IMR-90 (cell line): ENCODE measurements around the gene TAGLN3. TPM values are rescaled to one million over a fixed set of nuclear protein-coding genes. Genes with fewer than 3 reads are reported as not detected.

Source experiments
- ATAC-seq: fragments of 200-7000 bp; cut with Tn5 transposase; 2 replicates; pipeline ENCODE4 v1.9.1; 2020; ENCODE audit warnings: low read depth, mild to moderate bottlenecking, moderate library complexity
- BruUV-seq: library from RNA; stranded (reverse); fragments of 400-500 nt; replicated peaks from 2 replicates; lab custom pipeline; 2021; lab: Mats Ljungman, UMichigan
- CTCF ChIA-PET: fragments of 300-600 bp; formaldehyde crosslinking; extraction: SDS; loops from one replicate; lab custom pipeline; 2021; ENCODE audit warnings: antibody characterized with exemption; lab: Yijun Ruan, JAX
- POLR2A ChIA-PET: fragments of 300-600 bp; sonication (Branson Sonifier 250); formaldehyde crosslinking; loops from one replicate; lab custom pipeline; 2022; ENCODE audit warnings: antibody characterized with exemption; ENCODE audit not compliant: unreplicated experiment; lab: Charles Lee
- DNase-seq: peaks from one replicate; pipeline ENCODE4 v3.0.0; 2013
- H2AFZ ChIP-seq: replicated peaks from 2 replicates; pipeline ENCODE3; 2013; ENCODE audit warnings: low read length, mild to moderate bottlenecking; ENCODE audit not compliant: poor library complexity
- H2AK5ac ChIP-seq: 2 replicates; pipeline ENCODE4 v1.6.1; 2013; ENCODE audit warnings: low read depth, low read length, inconsistent platforms
- H2AK9ac ChIP-seq: replicated peaks from 2 replicates; pipeline ENCODE3; 2013; ENCODE audit warnings: mild to moderate bottlenecking, low read depth, low read length, moderate library complexity; ENCODE audit not compliant: poor library complexity
- H2BK120ac ChIP-seq: 2 replicates; pipeline ENCODE4 v1.6.1; 2013; ENCODE audit warnings: low read depth, low read length, inconsistent platforms
- H2BK15ac ChIP-seq: 3 replicates; pipeline ENCODE4 v1.6.1; 2013; ENCODE audit warnings: low read depth, low read length, inconsistent platforms
- H2BK20ac ChIP-seq: 2 replicates; pipeline ENCODE4 v1.6.1; 2013; ENCODE audit warnings: low read depth, mild to moderate bottlenecking, inconsistent platforms, low read length, moderate library complexity
- H2BK5ac ChIP-seq: 2 replicates; pipeline ENCODE4 v1.6.1; 2013; ENCODE audit warnings: mild to moderate bottlenecking, low read depth, low read length, inconsistent platforms; ENCODE audit not compliant: poor library complexity, severe bottlenecking
- H3K14ac ChIP-seq: replicated peaks from 2 replicates; pipeline ENCODE4 v1.6.1; 2013; ENCODE audit warnings: low read depth, low read length, inconsistent platforms
- H3K18ac ChIP-seq: 2 replicates; pipeline ENCODE4 v1.6.1; 2013; ENCODE audit warnings: low read depth, low read length, control low read depth
- H3K23ac ChIP-seq: 2 replicates; pipeline ENCODE4 v1.6.1; 2013; ENCODE audit warnings: low read depth, low read length, inconsistent platforms
- H3K27ac ChIP-seq: 2 replicates; pipeline ENCODE4 v1.5.1; 2013; ENCODE audit warnings: mild to moderate bottlenecking, control low read depth, low read length; ENCODE audit not compliant: insufficient read depth
- H3K27me3 ChIP-seq: 2 replicates; pipeline ENCODE4 v1.6.1; 2013; ENCODE audit warnings: low read length; ENCODE audit not compliant: control insufficient read depth, insufficient read depth
- H3K36me3 ChIP-seq: 2 replicates; pipeline ENCODE4 v1.6.1; 2013; ENCODE audit warnings: low read length, mixed read lengths; ENCODE audit not compliant: control insufficient read depth, insufficient read depth
- H3K4ac ChIP-seq: 2 replicates; pipeline ENCODE4 v1.6.1; 2013; ENCODE audit warnings: low read depth, low read length, inconsistent platforms
- H3K4me1 ChIP-seq: 2 replicates; pipeline ENCODE4 v1.6.1; 2013; ENCODE audit warnings: low read length, mixed read lengths; ENCODE audit not compliant: control insufficient read depth, insufficient read depth
- H3K4me2 ChIP-seq: 2 replicates; pipeline ENCODE4 v1.6.1; 2013; ENCODE audit warnings: low read depth, mild to moderate bottlenecking, control low read depth, low read length, moderate library complexity
- H3K4me3 ChIP-seq: 2 replicates; pipeline ENCODE4 v1.5.1; 2013; ENCODE audit warnings: low read depth, mild to moderate bottlenecking, control low read depth, low read length, moderate library complexity; ENCODE audit not compliant: insufficient read depth
- H3K56ac ChIP-seq: 2 replicates; pipeline ENCODE4 v1.6.1; 2013; ENCODE audit warnings: low read length, inconsistent platforms; ENCODE audit not compliant: insufficient read depth; ENCODE audit errors: extremely low read depth
- H3K79me1 ChIP-seq, 2 experiments: 2 replicates each; pipeline ENCODE4 v1.6.1; 2013; ENCODE audit warnings: low read length in 2 of 2, inconsistent platforms in 1 of 2, low read depth in 1 of 2
- H3K9ac ChIP-seq: 2 replicates; pipeline ENCODE4 v1.6.1; 2013; ENCODE audit warnings: low read depth, low read length, control low read depth
- H3K9me1 ChIP-seq: 2 replicates; pipeline ENCODE4 v1.6.1; 2013; ENCODE audit warnings: low read length, inconsistent platforms; ENCODE audit not compliant: insufficient read depth
- H3K9me3 ChIP-seq: 2 replicates; pipeline ENCODE4 v1.6.1; 2013; ENCODE audit warnings: low read length; ENCODE audit not compliant: control insufficient read depth, insufficient read depth
- H4K20me1 ChIP-seq: 2 replicates; pipeline ENCODE4 v1.6.1; 2013; ENCODE audit warnings: low read length, inconsistent platforms; ENCODE audit not compliant: insufficient read depth
- H4K5ac ChIP-seq: 2 replicates; pipeline ENCODE4 v1.6.1; 2013; ENCODE audit warnings: mild to moderate bottlenecking, low read depth, low read length, control low read depth
- H4K8ac ChIP-seq, 2 experiments: 2 replicates each; pipeline ENCODE4 v1.6.1; 2013; ENCODE audit warnings: low read depth in 2 of 2, low read length in 2 of 2, control low read depth in 1 of 2, inconsistent platforms in 1 of 2
- H4K91ac ChIP-seq: 2 replicates; pipeline ENCODE4 v1.6.1; 2013; ENCODE audit warnings: low read depth, low read length, inconsistent platforms; ENCODE audit not compliant: insufficient read depth
- BHLHE40 ChIP-seq: fragments of 150-350 bp; IDR thresholded peaks from 2 replicates; pipeline ENCODE4 v1.6.1; 2016; ENCODE audit warnings: mild to moderate bottlenecking, low read depth, low read length
- CEBPB ChIP-seq: IDR thresholded peaks from 2 replicates; pipeline ENCODE4 v1.6.1; 2012; ENCODE audit warnings: low read depth, low read length, improper control_type of control experiment
- ELK1 ChIP-seq: fragments of 150-350 bp; IDR thresholded peaks from 2 replicates; pipeline ENCODE4 v1.6.1; 2016; ENCODE audit warnings: low read depth, mild to moderate bottlenecking, low read length, moderate library complexity, borderline replicate concordance
- FOS ChIP-seq: fragments of 150-350 bp; IDR thresholded peaks from 2 replicates; pipeline ENCODE4 v1.6.1; 2016; ENCODE audit warnings: low read depth, low read length
- MAFK ChIP-seq: IDR thresholded peaks from 2 replicates; pipeline ENCODE4 v1.6.1; 2012; ENCODE audit warnings: low read depth, low read length, improper control_type of control experiment
- MAZ ChIP-seq: IDR thresholded peaks from 2 replicates; pipeline ENCODE4 v1.6.1; 2012; ENCODE audit warnings: low read depth, mild to moderate bottlenecking, low read length, improper control_type of control experiment, moderate library complexity, borderline replicate concordance
- MXI1 ChIP-seq: IDR thresholded peaks from 2 replicates; pipeline ENCODE4 v1.6.1; 2012; ENCODE audit warnings: low read depth, mild to moderate bottlenecking, low read length, moderate library complexity, borderline replicate concordance
- NFE2L2 ChIP-seq: fragments of 150-350 bp; IDR thresholded peaks from 2 replicates; pipeline ENCODE4 v1.6.1; 2016; ENCODE audit warnings: low read depth, mild to moderate bottlenecking, low read length
- POLR2A ChIP-seq: IDR thresholded peaks from 2 replicates; pipeline ENCODE4 v1.6.1; 2012; ENCODE audit warnings: mild to moderate bottlenecking, low read depth, low read length
- RAD21 ChIP-seq: IDR thresholded peaks from 2 replicates; pipeline ENCODE4 v1.6.1; 2012; ENCODE audit warnings: low read length, improper control_type of control experiment
- RCOR1 ChIP-seq: IDR thresholded peaks from 2 replicates; pipeline ENCODE4 v1.6.1; 2012; ENCODE audit warnings: mild to moderate bottlenecking, low read length, improper control_type of control experiment; ENCODE audit not compliant: insufficient replicate concordance
- RFX5 ChIP-seq: IDR thresholded peaks from 2 replicates; pipeline ENCODE4 v1.8.0; 2012; ENCODE audit warnings: low read depth, mild to moderate bottlenecking, low read length, moderate library complexity
- SMC3 ChIP-seq: fragments of 150-350 bp; IDR thresholded peaks from 2 replicates; pipeline ENCODE4 v1.6.1; 2016; ENCODE audit warnings: low read depth, mild to moderate bottlenecking, antibody characterized with exemption, low read length, moderate library complexity
- USF2 ChIP-seq: fragments of 150-350 bp; IDR thresholded peaks from 2 replicates; pipeline ENCODE4 v1.6.1; 2017; ENCODE audit warnings: mild to moderate bottlenecking, antibody characterized with exemption, low read length, low read depth
- WGBS, 2 experiments: methylation state at CpG; one replicate each; pipeline versions ENCODE4 v1.1.5 to v1.1.7; 2013; ENCODE audit warnings: missing lambda C conversion rate in 2 of 2; ENCODE audit not compliant: insufficient read length in 1 of 2; ENCODE audit errors: extremely low coverage in 2 of 2; 5-methylcytosine and 5-hydroxymethylcytosine counted together
- dilution Hi-C: fragments of 300-500 bp; cut with HindIII; formaldehyde crosslinking; loops from one replicate; pipeline ENCODE4 v1.14.3; 2018; ENCODE audit warnings: low sequenced_read_pairs; ENCODE audit not compliant: unreplicated experiment
- in situ Hi-C: fragments of 300-500 bp; cut with MboI; formaldehyde crosslinking; loops from 3 replicates; pipeline ENCODE4 v1.14.3; 2019; ENCODE audit warnings: low sequenced_read_pairs, inconsistent platforms, mixed read lengths
- intact Hi-C: fragments of 100-400 bp; cut with micrococcal nuclease; formaldehyde crosslinking; loops from 2 replicates; pipeline ENCODE4 v1.10.0; 2022
- polyA plus RNA-seq, 3 experiments: library from polyadenylated mRNA; depleted of rRNA; stranded (reverse); fragments of >200 nt; gene quantifications; 2 replicates each; pipeline ENCODE4 v1.2.3, GENCODE V29; 2012; ENCODE audit warnings: low replicate concordance in 1 of 3
- total RNA-seq: library from RNA; depleted of rRNA; stranded (reverse); fragments of >200 nt; gene quantifications from 2 replicates; pipeline ENCODE4 v1.2.3, GENCODE V29; 2012
- TF ChIP-seq, protein P1 (sequence below): conservative IDR thresholded peaks from 2 replicates; pipeline ENCODE4 v1.5.1; 2012; ENCODE audit warnings: mild to moderate bottlenecking, low read depth, low read length, improper control_type of control experiment

Gene TAGLN3
- total and polyA plus RNA-seq, 2 of the 4 experiments (the other 2 are of a cell fraction) = 3.2 to 7.7 TPM

DNA sequence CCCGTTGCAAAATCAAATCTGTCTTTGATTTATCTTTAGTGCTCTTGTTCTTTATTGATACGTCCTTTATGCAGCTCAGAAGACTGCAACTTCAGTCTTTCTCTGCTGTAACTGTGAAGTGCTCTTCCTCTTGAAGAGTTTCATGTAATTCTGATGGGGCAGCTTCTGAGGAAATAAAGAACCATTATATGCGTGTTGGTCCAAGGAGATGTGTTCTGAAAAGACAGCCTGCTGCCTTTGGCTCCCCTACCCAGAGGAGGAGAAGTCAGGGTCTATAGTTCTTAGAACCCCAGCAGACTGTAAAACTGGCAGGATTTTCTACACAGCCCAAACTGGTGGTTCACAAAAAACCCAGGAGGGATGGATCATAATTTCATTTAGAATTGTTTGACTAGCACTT, 42.3 kb upstream of the TAGLN3 start:
- Histone ChIP-seq H4K20me1 (no peaks in the 10 kb centered on the region), H3K23ac (no peak overlapping the region), H4K5ac (no peak overlapping the region), H2AFZ (no peak overlapping the region), H2BK15ac (no peak overlapping the region), H3K4me3 (no peak overlapping the region), H4K8ac (no peak overlapping the region), H2AK5ac (no peak overlapping the region), H2BK5ac (no peak overlapping the region), H4K91ac (no peak overlapping the region), H3K36me3 (peaks cover 12% of the 10 kb centered on the region), H3K9me1 (peaks cover 5% of the 10 kb centered on the region; the same call in 1 of the 2 replicates), H3K4me2 (no peak overlapping the region), H3K27ac (no peak overlapping the region), H3K79me1 (no peaks in the 10 kb centered on the region), H2BK120ac (no peak overlapping the region), H3K18ac (no peak overlapping the region), H3K56ac (no peak overlapping the region), H3K14ac (no peak overlapping the region), H3K4ac (no peak overlapping the region), H2AK9ac (no peak overlapping the region), H3K4me1 (no peaks in the 10 kb centered on the region), H3K9me3 (no peaks in the 10 kb centered on the region), H3K27me3 (no peaks in the 10 kb centered on the region), H2BK20ac (no peak overlapping the region), H3K9ac (no peak overlapping the region)
- dilution Hi-C loops = loop anchor here (25.0 kb wide), 1 partner anchor 244 kb away; no protein-coding TSS in a partner anchor
- CTCF ChIA-PET = no interaction called here
- no peak for ATAC-seq
- DNase-seq = no peak
- intact Hi-C loops = no loop called here
- WGBS, 2 experiments = no CpG with 5 or more reads among the region's 3 CpGs
- POLR2A ChIA-PET = no interaction called here
- BruUV-seq = no TSS peak
- no peak for TF ChIP-seq MAZ
- TF ChIP-seq BHLHE40 = no peak
- TF ChIP-seq CEBPB = no peak
- no peak for TF ChIP-seq NFE2L2
- TF ChIP-seq POLR2A = no peak
- TF ChIP-seq FOS = no peak
- TF ChIP-seq, protein P1, sequence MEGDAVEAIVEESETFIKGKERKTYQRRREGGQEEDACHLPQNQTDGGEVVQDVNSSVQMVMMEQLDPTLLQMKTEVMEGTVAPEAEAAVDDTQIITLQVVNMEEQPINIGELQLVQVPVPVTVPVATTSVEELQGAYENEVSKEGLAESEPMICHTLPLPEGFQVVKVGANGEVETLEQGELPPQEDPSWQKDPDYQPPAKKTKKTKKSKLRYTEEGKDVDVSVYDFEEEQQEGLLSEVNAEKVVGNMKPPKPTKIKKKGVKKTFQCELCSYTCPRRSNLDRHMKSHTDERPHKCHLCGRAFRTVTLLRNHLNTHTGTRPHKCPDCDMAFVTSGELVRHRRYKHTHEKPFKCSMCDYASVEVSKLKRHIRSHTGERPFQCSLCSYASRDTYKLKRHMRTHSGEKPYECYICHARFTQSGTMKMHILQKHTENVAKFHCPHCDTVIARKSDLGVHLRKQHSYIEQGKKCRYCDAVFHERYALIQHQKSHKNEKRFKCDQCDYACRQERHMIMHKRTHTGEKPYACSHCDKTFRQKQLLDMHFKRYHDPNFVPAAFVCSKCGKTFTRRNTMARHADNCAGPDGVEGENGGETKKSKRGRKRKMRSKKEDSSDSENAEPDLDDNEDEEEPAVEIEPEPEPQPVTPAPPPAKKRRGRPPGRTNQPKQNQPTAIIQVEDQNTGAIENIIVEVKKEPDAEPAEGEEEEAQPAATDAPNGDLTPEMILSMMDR = no peak
- TF ChIP-seq MXI1 = no peak
- TF ChIP-seq ELK1 = no peak
- TF ChIP-seq RFX5 = no peak
- no peak for TF ChIP-seq RAD21
- TF ChIP-seq RCOR1 = no peak
- TF ChIP-seq USF2 = no peak
- no peak for TF ChIP-seq MAFK
- TF ChIP-seq SMC3 = no peak
- in situ Hi-C loops = loop anchor here (25.0 kb wide), 1 partner anchor 369 kb away; the partner anchor contains the start of gene ZBED2
